ENCODE data around the gene CD8A.

The CD8A gene

GRCh38 chr2:86809481-86810121 is 18.9 kb upstream of the CD8A start:
- H3K9me3 ChIP-seq (ENCODE audit: insufficient read depth, low read length): no peaks in the 10 kb centered on the region
- no peak for TF ChIP-seq EZH2phosphoT487 (IDR thresholded peaks at IDR 0.05; ENCODE audit: low read depth)
- no peak for TF ChIP-seq CTCF (IDR thresholded peaks at IDR 0.05; ENCODE audit: low read depth, low read length)
- no peaks in the 10 kb centered on the region for H3K27me3 ChIP-seq (ENCODE audit: low read depth, low read length)
- H3K36me3 ChIP-seq (replicated peaks; ENCODE audit: low read depth, low read length): no peaks in the 10 kb centered on the region
- H3K4me2 ChIP-seq (ENCODE audit: low read length): no peak overlapping the region
- H3K79me2 ChIP-seq (ENCODE audit: low read length): no peaks in the 10 kb centered on the region
- no peaks in the 10 kb centered on the region for H4K20me1 ChIP-seq (ENCODE audit: insufficient read depth, low read length)
- H3K4me1 ChIP-seq (ENCODE audit: low read length): peaks cover 5% of the 10 kb centered on the region; the same call in 1 of the 2 replicates
- H2AFZ ChIP-seq (ENCODE audit: low read depth, low read length): no peak overlapping the region
- H3K27ac ChIP-seq (ENCODE audit: low read length): no peak overlapping the region
- H3K4me3 ChIP-seq (ENCODE audit: low read length): no peak overlapping the region
- H3K9ac ChIP-seq (ENCODE audit: low read length): no peak overlapping the region

- Histone ChIP-seq H3K27me3 (ENCODE audit: low read depth, low read length) (no peaks in the 10 kb centered on the region), H3K4me2 (ENCODE audit: low read length) (peak overlapping the region; percentile 92), H3K4me3 (ENCODE audit: low read length) (peak overlapping the region; percentile 78), H3K27ac (ENCODE audit: low read length) (no peak overlapping the region), H3K9me3 (ENCODE audit: insufficient read depth, low read length) (no peaks in the 10 kb centered on the region), H4K20me1 (ENCODE audit: insufficient read depth, low read length) (no peaks in the 10 kb centered on the region), H3K4me1 (ENCODE audit: low read length) (peaks cover 5% of the 10 kb centered on the region; the same call in 1 of the 2 replicates), H3K79me2 (ENCODE audit: low read length) (no peaks in the 10 kb centered on the region), H3K36me3 (replicated peaks; ENCODE audit: low read depth, low read length) (no peaks in the 10 kb centered on the region), H3K9ac (ENCODE audit: low read length) (peak overlapping the region; percentile 31), H2AFZ (ENCODE audit: low read depth, low read length) (peak overlapping the region; percentile 64; the same call in 1 of the 2 replicates)
- TF ChIP-seq EZH2phosphoT487 (IDR thresholded peaks at IDR 0.05; ENCODE audit: low read depth) (no peak), CTCF (IDR thresholded peaks at IDR 0.05; ENCODE audit: low read depth, low read length) (peak; percentile 93)
Observed at GRCh38 chr2:86808315-86809161, 17.8 kb upstream of the CD8A start.

DNA sequence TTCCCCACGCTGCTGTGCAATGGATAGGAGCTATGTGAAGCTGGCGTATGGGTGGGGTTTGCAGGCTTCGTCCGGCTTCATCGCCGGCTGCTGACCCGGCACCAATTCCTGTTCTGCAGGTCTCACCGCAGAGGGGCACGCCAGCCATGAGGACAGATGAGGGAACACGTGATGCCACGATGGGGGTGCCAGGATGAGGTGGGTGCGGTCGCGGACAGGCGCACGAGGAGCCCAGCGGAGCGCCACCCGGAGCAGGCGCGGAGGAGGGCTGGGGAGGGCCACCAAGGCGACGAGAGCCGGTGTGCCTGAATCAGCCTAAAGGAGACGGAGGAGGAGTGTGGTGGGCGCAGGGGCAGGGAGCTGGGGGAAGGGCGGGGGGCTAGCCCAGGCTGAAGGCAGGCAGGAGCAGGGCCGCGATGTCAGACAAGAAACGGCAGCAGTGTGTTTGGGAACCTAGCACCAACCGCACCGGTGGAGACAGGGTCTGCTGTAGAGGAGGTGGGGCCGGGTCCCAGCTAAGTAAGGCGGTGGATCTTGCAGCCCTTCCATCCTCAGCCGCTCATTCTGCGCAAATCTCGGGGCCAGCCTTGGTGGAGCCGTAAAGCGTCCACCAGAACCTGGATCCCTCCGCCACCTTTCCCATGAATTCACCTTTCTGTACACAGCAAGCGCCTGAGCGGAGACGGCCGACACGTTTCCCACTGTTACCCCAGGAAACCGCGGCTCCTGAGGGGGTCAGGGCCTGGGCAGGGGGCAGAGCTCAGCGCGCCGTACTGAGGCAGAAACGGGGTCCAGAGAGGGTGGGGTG is 17.0 kb upstream of the CD8A start:
- no peaks in the 10 kb centered on the region for H4K20me1 ChIP-seq (ENCODE audit: insufficient read depth, low read length)
- no peaks in the 10 kb centered on the region for H3K27me3 ChIP-seq (ENCODE audit: low read depth, low read length)
- peak overlapping the region; percentile 92 for H3K4me2 ChIP-seq (ENCODE audit: low read length)
- TF ChIP-seq CTCF (IDR thresholded peaks at IDR 0.05; ENCODE audit: low read depth, low read length): no peak
- TF ChIP-seq EZH2phosphoT487 (IDR thresholded peaks at IDR 0.05; ENCODE audit: low read depth): no peak
- peak overlapping the region; percentile 78 for H3K4me3 ChIP-seq (ENCODE audit: low read length)
- H3K36me3 ChIP-seq (replicated peaks; ENCODE audit: low read depth, low read length): no peaks in the 10 kb centered on the region
- peak overlapping the region; percentile 31 for H3K9ac ChIP-seq (ENCODE audit: low read length)
- no peak overlapping the region for H3K27ac ChIP-seq (ENCODE audit: low read length)
- peaks cover 5% of the 10 kb centered on the region; the same call in 1 of the 2 replicates for H3K4me1 ChIP-seq (ENCODE audit: low read length)
- H3K79me2 ChIP-seq (ENCODE audit: low read length): no peaks in the 10 kb centered on the region
- no peaks in the 10 kb centered on the region for H3K9me3 ChIP-seq (ENCODE audit: insufficient read depth, low read length)
- H2AFZ ChIP-seq (ENCODE audit: low read depth, low read length): peak overlapping the region; percentile 64
